Measurements from ENCODE around the gene NMRK2.
A peak's percentile ranks its signal among the peaks of the same experiment; 100 is the strongest.

The NMRK2 gene

GRCh38 chr19:3898426-3898825, 34.4 kb upstream of the NMRK2 start:
- ChIA-PET POLR2A (no interaction called here), CTCF (no interaction called here)
- no peak for DNase-seq (ENCODE audit: extremely low spot score)
- TF ChIP-seq BHLHE40 (IDR thresholded peaks at IDR 0.05; ENCODE audit: borderline replicate concordance): no peak
- no peak for TF ChIP-seq ZNF384 (IDR thresholded peaks at IDR 0.05)
- TF ChIP-seq L3MBTL2 (conservative IDR thresholded peaks at IDR 0.05): no peak
- TF ChIP-seq NFRKB (IDR thresholded peaks at IDR 0.05): no peak
- no peak for TF ChIP-seq CTBP1 (IDR thresholded peaks at IDR 0.05; ENCODE audit: borderline replicate concordance)
- no peak for TF ChIP-seq FOXM1 (IDR thresholded peaks at IDR 0.05; ENCODE audit: borderline replicate concordance)
- no peak for TF ChIP-seq SUZ12 (IDR thresholded peaks at IDR 0.05)
- TF ChIP-seq FOXK2 (IDR thresholded peaks at IDR 0.05): no peak
- no peak for TF ChIP-seq TARDBP (IDR thresholded peaks at IDR 0.05)
- no peak for TF ChIP-seq ARNT (IDR thresholded peaks at IDR 0.05)
- no peak for TF ChIP-seq SP1 (IDR thresholded peaks at IDR 0.05)
- TF ChIP-seq ELF4 (IDR thresholded peaks at IDR 0.05): no peak
- no peak for TF ChIP-seq HDGF (IDR thresholded peaks at IDR 0.05; ENCODE audit: borderline replicate concordance)
- no peak for TF ChIP-seq PKNOX1 (IDR thresholded peaks at IDR 0.05)
- no peak for TF ChIP-seq LEF1 (IDR thresholded peaks at IDR 0.05; ENCODE audit: borderline replicate concordance)
- TF ChIP-seq FOXA1 (IDR thresholded peaks at IDR 0.05): no peak

GRCh38 chr19:3899531-3900294, 33.2 kb upstream of the NMRK2 start:
- TF ChIP-seq LEF1 (IDR thresholded peaks at IDR 0.05; ENCODE audit: borderline replicate concordance): no peak
- peak; percentile 35; the same call in 1 of the 2 replicates for TF ChIP-seq PKNOX1 (IDR thresholded peaks at IDR 0.05)
- POLR2A ChIA-PET: no interaction called here
- CTCF ChIA-PET: interaction anchor here (0.5 kb wide), 1 partner anchor 267 kb away, joined by 3 read pairs; no protein-coding TSS in a partner anchor
- DNase-seq (ENCODE audit: extremely low spot score): no peak

DNA sequence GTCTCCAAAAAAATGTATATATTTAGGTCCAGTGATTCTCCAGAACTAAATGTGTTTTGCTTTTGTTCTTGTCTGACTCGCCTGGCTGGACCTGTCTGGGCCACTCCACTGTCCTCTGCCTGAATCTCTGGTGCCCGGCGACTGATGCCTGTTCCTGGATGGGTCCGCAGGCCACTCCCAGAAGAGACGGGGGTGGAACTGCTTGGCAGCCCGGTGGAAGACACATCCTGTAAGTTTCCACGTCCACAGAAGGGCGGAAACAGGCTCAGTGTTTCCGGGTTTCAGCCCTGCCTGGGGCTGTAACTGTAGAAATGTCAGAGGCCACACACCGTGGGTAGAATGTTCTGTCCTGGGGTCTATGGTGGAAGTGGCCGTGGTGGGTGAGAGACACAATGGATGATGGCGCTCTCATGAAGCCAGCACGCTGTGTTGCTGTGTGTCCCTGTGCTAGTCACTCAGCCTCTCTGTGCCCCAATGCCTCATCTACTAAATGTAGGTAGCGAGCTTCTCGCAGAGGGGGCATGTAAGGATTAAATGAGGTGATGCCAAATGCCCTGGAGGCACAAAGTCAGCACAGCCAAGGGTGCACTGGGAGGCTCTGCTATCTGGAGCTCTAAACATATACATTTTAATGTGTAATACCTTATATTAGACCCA, 30.4 kb upstream of the NMRK2 start:
- TF ChIP-seq PKNOX1 (IDR thresholded peaks at IDR 0.05) (no peak), LEF1 (IDR thresholded peaks at IDR 0.05; ENCODE audit: borderline replicate concordance) (no peak), TARDBP (IDR thresholded peaks at IDR 0.05) (no peak), SP1 (IDR thresholded peaks at IDR 0.05) (no peak), FOXK2 (IDR thresholded peaks at IDR 0.05) (no peak), BHLHE40 (IDR thresholded peaks at IDR 0.05; ENCODE audit: borderline replicate concordance) (no peak), CTBP1 (IDR thresholded peaks at IDR 0.05; ENCODE audit: borderline replicate concordance) (no peak), FOXM1 (IDR thresholded peaks at IDR 0.05; ENCODE audit: borderline replicate concordance) (no peak), ELF4 (IDR thresholded peaks at IDR 0.05) (no peak), HDGF (IDR thresholded peaks at IDR 0.05; ENCODE audit: borderline replicate concordance) (no peak), FOXA1 (IDR thresholded peaks at IDR 0.05) (no peak), ARNT (IDR thresholded peaks at IDR 0.05) (no peak), L3MBTL2 (conservative IDR thresholded peaks at IDR 0.05) (no peak), ZNF384 (IDR thresholded peaks at IDR 0.05) (no peak), SUZ12 (IDR thresholded peaks at IDR 0.05) (no peak), NFRKB (IDR thresholded peaks at IDR 0.05) (no peak)
- ChIA-PET POLR2A (no interaction called here), CTCF (no interaction called here)
- DNase-seq (ENCODE audit: extremely low spot score): no peak

DNA sequence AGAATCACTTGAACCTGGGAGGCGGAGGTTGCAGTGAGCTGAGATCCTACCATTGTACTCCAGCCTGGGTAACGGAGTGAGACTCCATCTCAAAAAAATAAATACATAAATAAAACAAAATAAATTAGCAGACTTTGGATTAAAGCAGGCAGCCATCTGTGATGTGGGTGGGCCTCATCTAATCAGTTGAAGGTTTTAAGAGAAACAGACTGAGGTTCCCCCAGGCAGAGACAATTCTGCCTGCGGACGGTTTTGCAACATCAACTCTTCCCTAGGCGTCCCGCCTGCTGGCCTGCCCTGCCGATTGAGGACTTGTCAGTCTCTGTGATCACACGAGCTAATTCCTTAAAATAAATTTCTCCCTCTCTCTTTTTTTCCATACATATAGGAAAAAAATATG, 28.6 kb upstream of the NMRK2 start:
- POLR2A ChIA-PET: no interaction called here
- CTCF ChIA-PET: no interaction called here
- DNase-seq (ENCODE audit: extremely low spot score): no peak
- TF ChIP-seq CTBP1 (IDR thresholded peaks at IDR 0.05; ENCODE audit: borderline replicate concordance) (no peak), SUZ12 (IDR thresholded peaks at IDR 0.05) (no peak), ARNT (IDR thresholded peaks at IDR 0.05) (no peak), LEF1 (IDR thresholded peaks at IDR 0.05; ENCODE audit: borderline replicate concordance) (no peak)

- TF ChIP-seq LEF1 (IDR thresholded peaks at IDR 0.05; ENCODE audit: borderline replicate concordance) (no peak), CTBP1 (IDR thresholded peaks at IDR 0.05; ENCODE audit: borderline replicate concordance) (no peak), SUZ12 (IDR thresholded peaks at IDR 0.05) (no peak), BHLHE40 (IDR thresholded peaks at IDR 0.05; ENCODE audit: borderline replicate concordance) (no peak), HDGF (IDR thresholded peaks at IDR 0.05; ENCODE audit: borderline replicate concordance) (no peak), ELF4 (IDR thresholded peaks at IDR 0.05) (no peak), FOXA1 (IDR thresholded peaks at IDR 0.05) (no peak), NFRKB (IDR thresholded peaks at IDR 0.05) (no peak), FOXM1 (IDR thresholded peaks at IDR 0.05; ENCODE audit: borderline replicate concordance) (no peak), L3MBTL2 (conservative IDR thresholded peaks at IDR 0.05) (no peak), FOXK2 (IDR thresholded peaks at IDR 0.05) (no peak), SP1 (IDR thresholded peaks at IDR 0.05) (no peak), ZNF384 (IDR thresholded peaks at IDR 0.05) (no peak)
- CTCF ChIA-PET: interaction anchor here (0.6 kb wide), 1 partner anchor 47 kb away, joined by 7 read pairs; no protein-coding TSS in a partner anchor
- DNase-seq (ENCODE audit: extremely low spot score): no peak
- POLR2A ChIA-PET: no interaction called here
Observed at GRCh38 chr19:3907626-3908265, 25.1 kb upstream of the NMRK2 start.

All from HEK293T (cell line).